H54 (cell line): Measurements from ENCODE around the gene ICA1L.
A peak's percentile ranks its signal among the peaks of the same experiment; 100 is the strongest.
"Not testable (repeated sequence)": the region's sequence is repeated elsewhere in the genome, so short reads cannot be mapped to it uniquely, and the experiment has no call there.

Source experiments
- DNase-seq: peaks from one replicate; pipeline ENCODE4 v3.0.0; 2011; ENCODE audit warnings: low spot score, mixed read lengths; ENCODE audit not compliant: insufficient read length
- FAIRE-seq: peaks from 3 replicates; lab custom pipeline; 2011; peaks lifted over from hg19 to GRCh38; lab: Jason Lieb, UNC
- POLR2A ChIP-seq: IDR thresholded peaks from 2 replicates; pipeline ENCODE4 v1.6.1; 2011; ENCODE audit warnings: low read depth, mild to moderate bottlenecking, low read length

ICA1L gene

DNA sequence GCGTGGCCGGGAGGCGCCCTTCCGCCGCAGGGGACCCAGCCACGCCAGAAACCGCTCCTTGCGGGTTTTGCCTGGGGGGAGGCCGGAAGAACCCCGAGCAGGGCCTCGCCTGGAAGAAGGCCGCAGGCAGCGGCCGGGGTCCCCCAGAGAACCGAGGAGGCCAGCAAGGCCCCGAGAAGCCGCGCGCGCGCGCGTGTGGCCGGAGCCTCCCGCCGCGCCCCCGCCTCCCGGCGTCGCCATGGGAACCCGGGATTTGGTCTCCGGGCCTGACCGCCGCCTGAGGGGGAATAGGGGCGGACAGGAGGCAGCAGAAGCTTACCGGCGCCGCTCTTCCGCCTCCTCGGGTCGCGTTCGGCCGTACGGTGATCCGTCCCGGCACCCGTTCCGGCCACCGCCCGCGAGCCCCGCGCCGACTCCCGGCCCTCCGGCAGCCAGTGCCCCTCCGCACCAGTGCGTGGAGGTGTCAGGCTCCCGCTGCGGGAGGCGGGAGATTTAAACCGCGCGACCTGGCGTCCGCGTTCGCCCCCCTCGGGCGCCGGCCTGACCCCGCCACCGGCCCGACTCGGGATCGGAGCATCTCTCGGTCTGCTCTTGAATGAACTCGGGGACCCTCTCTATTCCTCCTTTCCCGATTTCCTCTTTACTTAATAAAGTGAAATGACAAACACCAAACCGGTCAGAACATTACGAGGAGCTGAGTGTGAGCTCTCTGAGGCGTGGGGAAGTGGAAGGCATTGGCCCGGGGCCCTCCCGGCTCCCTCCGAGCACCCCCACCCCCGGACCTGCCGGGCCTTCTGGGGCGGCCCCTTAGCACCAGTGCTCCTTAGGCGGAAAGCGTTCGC is at the start of gene ICA1L:
Gene ICA1L, minus strand, starts transcription at position 467 of the 842 bp plus-strand sequence. CDS start 42,757 bp downstream, outside the sequence.
- FAIRE-seq, result no peak

DNA sequence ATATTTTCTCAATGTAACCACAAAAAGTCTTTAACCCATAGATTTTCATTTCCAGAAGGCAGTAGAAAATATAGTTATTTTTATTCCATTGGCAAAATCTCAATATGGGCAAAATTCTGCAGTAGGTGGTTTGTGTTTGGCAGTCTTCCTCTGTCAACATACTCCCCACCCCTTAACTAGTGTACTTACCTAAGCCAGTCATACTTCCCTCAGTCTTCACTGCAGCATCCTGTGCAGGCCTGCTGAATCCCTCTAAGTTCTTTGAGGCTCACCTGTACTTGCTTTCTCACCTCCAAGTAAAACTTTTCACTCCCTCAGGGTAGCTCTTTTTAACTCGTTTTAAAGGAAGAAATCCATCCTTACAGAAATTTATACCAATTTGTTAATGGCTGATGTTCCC is 47.3 kb upstream of the ICA1L start:
- DNase-seq (no peak), FAIRE-seq (no peak)
- no peak for TF ChIP-seq POLR2A

More for the DNA sequence above, at the start of gene ICA1L:
- TF ChIP-seq POLR2A, result 0 out of 2 replicates have a peak, but pooled peaks have one; percentile 23
- peak; percentile 72 for DNase-seq

DNA sequence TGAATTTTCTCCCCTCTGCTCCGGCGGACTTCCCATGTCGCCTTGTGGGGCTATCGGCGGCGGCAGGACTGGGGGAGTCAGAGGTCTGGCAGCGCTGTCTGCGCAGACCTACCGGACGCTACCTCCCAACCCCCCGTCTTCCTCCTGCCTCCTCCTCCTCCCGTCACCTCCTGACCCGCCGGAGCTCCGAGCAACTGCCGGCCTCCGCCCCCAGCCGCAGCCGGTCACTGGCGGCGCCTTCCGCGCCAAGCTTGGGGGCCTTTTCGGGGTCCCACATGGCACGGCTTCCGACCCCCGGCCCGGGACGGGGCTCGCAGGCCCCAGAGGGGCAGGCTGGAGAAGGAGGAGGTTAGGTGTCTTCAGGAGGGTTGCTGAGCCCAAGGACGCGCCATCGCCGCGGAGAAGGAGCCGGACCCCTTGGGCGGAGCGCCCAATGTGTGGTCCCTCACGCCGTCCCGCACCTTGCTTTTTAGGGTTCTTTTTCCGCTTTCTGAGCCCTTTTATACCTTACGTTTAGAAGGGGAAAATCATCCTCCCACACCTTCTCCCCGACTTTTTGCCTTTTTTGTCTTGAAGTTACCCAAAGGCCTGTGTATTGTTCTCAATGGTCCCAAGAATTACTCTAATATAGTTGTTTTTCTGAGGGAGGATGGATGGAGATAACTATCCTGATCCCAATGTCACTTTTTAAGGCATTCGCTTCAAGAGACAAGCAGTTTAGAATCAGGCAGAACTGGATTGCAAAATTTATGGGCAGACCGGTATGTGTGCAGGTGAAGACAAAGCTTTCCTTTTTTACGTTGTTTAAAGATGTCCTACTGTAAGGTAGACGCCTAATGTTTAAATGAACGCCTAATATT is 41.0 kb upstream of the ICA1L start:
- not testable (repeated sequence) for DNase-seq, FAIRE-seq
- TF ChIP-seq POLR2A, result peak; percentile 10; the same call in 1 of the 2 replicates

DNA sequence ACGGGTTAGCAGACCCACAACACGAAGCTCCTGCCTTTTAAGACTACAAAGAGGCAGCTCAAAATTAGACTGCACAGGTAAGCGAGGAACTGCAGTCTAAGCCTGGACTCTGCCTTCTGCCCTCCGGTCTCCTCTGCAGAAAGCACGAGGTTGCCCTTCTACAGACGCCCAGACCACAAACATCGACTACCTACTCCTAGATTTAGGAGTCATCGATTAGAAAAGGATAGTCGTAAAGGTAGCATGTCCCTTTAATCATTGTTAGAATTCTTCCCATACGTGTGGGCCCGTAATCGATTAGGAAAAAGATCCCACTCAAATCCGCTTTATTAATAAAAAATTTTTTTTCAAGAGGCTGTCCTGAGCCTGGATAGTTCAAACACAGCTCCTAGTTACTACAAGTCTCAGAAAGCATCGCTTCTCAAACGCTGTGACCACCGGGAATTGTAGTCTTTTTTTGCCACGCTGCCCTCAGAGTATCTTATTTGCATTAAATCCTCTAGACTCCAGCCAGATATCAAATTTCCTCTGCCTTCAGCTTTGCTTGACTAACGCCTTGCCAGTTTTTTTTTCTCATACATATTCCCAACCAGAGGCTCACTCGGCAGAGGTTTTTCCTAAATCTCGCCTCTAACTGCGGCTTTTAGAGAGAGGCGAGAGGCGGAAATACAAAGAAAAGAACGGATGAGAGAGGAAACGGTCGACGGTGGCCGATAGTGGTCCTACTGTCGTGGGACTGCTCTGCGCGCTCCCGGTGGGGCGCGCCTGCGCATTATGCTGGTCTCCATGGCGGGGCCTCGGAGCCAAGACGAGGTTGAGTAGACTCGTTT is 40.2 kb upstream of the ICA1L start, which contains the start of the genes CARF and WDR12:
Gene CARF, plus strand, starts transcription at position 764 of the 830 bp plus-strand sequence. CDS start 29,628 bp downstream, outside the sequence.
Gene WDR12, minus strand, starts transcription at position 162 of the 830 bp plus-strand sequence. CDS start 197 bp downstream, outside the sequence.
- DNase-seq (peak; percentile 63), FAIRE-seq (peak; percentile 85)
- peak; percentile 54 for TF ChIP-seq POLR2A

DNA sequence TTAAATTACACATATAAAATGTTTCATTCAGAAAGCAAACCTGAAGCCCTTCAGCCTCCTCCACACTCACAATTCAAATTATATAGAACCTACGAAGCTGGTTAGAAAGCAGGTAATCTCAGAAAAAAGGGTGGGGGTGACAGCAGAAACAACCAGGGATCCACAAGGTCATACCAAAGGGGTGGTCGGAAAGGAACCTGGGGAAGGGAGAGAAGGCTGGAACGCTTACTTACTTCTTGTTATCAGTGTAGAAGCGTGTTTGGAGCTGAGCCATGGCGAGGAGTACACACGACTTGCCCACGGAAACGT is 39.6 kb upstream of the ICA1L start:
- no peak for TF ChIP-seq POLR2A
- FAIRE-seq, result no peak
- DNase-seq, result no peak

DNA sequence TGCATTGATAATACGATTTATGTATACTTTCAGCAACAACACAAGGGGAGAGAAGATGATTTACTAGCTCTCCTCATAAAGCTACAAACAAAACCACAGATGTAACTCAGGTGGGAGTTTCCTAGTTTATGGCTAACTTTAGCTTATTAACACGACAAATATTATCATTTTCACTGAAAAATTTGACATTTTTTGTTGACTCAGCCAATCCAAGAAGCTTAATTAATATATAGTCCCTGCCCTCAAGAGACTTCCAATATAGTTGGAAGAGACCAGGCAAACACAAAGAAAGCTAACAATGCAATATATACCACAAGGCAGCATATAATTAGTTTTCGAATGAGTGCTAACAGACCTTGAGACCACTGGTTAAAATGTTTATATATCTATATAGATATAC is 39.1 kb upstream of the ICA1L start:
- DNase-seq (no peak), FAIRE-seq (no peak)
- no peak for TF ChIP-seq POLR2A

DNA sequence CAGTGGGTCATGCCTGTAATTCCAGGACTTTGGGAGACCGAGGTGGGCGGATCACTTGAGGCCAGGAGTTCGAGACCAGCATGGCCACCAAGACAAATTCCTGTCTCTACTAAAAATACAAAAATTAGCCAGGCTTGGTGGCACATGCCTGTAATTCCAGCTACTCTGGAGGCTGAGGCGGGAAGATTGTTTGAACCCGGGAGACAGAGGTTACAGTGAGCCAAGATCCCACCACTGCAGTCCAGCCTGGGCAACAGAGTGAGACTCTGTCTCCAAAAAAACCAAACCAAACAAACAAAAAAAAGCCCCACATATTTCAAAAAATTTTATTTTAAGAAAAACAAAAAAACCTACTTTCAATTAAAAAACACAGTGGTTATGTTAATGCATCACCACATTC is 38.7 kb upstream of the ICA1L start:
- FAIRE-seq, DNase-seq: not testable (repeated sequence)

DNA sequence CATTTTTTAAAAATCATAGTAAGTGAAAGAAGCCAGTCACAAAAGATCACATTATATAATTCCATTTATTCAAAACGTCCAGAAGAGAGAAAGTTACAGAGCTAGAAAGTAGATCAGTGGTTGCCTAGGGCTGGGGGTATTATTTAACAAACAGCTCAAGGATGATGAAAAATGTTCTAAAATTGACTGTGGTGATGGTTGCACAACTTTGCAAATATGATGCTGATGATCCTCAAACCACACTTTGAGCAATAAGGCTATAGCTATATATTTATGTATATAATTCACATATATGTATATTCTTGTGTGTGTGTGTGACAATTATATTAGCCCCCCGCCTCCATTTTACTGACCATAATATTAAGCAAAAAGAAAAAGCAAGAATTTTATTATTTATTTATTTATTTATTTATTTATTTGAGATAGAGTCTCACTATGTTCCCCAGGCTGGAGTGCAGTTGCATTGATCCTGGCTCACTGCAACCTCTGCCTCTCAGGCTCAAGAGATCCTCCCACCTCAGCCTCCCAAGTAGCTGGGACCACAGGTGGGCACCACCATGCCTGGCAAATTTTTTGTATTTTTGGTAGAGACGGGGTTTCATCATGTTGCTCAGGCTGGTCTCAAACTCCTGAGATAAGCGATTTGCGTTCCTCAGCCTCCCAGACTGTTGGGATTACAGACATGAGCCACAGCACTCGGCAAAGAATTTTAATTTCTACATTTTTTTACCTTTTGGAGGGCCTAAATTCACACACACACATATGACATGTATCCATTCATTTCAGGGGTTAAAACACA is 38.0 kb upstream of the ICA1L start:
- FAIRE-seq, result no peak

DNA sequence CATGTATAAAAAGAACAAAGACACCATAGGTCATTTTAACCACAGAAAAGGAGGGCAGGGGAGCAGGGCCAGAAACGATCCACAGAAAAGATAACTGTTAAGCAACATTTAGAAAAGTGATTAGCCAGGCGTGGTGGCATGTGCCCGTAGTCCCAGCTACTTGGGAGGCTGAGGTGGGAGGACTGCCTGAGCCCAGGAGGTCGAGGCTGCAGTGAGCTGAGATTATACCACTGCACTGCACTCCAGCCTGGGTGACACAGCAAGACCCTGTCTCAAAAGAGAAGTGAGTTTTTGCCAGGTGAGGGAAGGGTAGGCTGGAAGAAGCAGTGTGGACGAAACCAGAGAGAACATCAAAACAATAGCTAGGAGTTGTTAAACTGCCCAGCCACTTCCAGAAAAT is 36.6 kb upstream of the ICA1L start:
- no peak for DNase-seq
- no peak for FAIRE-seq
- no peak for TF ChIP-seq POLR2A

More for the DNA sequence above, 38.0 kb upstream of the ICA1L start:
- no peak for TF ChIP-seq POLR2A
- DNase-seq, result no peak

DNA sequence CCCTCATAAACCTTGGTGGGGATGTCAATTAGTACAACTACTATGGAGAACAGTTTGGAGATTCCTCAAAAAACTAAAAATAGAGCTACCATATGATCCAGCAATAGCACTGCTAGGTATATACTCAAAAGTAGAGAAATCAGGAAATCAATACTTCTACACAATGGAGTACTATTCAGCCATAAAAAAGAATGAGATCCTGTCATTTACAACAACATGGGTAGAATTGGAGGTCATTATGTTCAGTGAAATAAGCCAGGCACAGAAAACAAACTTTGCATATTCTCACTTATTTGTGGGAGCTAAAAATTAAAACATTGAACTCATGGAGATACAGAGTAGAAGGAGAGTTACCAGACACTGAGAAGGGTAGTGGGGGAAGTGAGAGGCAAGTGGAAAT is 33.9 kb upstream of the ICA1L start:
- FAIRE-seq, DNase-seq: not testable (repeated sequence)

DNA sequence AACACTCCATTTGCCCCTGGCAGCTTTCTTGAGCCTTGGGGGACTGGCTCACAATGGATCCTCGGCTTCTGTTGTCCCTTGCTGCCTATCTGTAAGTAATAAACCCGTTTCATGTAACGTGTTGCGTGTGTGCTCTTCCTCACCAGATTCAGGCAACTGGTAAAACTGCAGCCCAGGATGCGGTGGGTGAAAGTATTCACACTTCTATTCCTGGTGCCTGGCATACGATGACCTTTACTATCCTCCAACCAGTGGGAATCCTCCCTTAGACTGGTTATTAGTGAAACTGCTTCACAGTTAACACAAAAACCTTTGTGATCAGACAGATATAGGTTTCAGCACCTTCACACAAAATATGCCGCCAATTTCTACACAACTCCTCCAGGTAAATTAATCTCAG is 13.6 kb upstream of the ICA1L start:
- DNase-seq (no peak), FAIRE-seq (no peak)
- no peak for TF ChIP-seq POLR2A

- DNase-seq, result no peak
- no peak for TF ChIP-seq POLR2A
- peak; percentile 70 for FAIRE-seq
These were observed 12.6 kb upstream of the ICA1L start for GRCh38 chr2:202883987-202884675.
